Astrocyte (in vitro differentiated cells and primary cell): ENCODE data around the gene SPATA25. TPM values are rescaled to one million over a fixed set of nuclear protein-coding genes. Genes with fewer than 3 reads are reported as not detected.

ENCODE experiments used
- DNase-seq: peaks from one replicate; pipeline ENCODE4 v3.0.0-alpha.2; 2010; ENCODE audit warnings: low read depth
- FAIRE-seq: peaks from 2 replicates; lab custom pipeline; 2011; peaks lifted over from hg19 to GRCh38; lab: Jason Lieb, UNC
- H2AFZ ChIP-seq: 2 replicates; pipeline ENCODE4 v1.6.0; 2012; ENCODE audit warnings: low read depth, low read length, inconsistent platforms
- H3K27ac ChIP-seq: 2 replicates; pipeline ENCODE4 v1.5.1; 2011; ENCODE audit warnings: low read depth, low read length, inconsistent platforms
- H3K27me3 ChIP-seq: 2 replicates; pipeline ENCODE4 v1.6.0; 2011; ENCODE audit warnings: low read length, inconsistent platforms; ENCODE audit not compliant: insufficient read depth
- H3K36me3 ChIP-seq: 2 replicates; pipeline ENCODE4 v1.5.1; 2011; ENCODE audit warnings: low read length, inconsistent platforms; ENCODE audit not compliant: insufficient read depth
- H3K4me1 ChIP-seq: 2 replicates; pipeline ENCODE4 v1.5.1; 2011; ENCODE audit warnings: low read length, inconsistent platforms; ENCODE audit not compliant: insufficient read depth
- H3K4me2 ChIP-seq: 2 replicates; pipeline ENCODE4 v1.6.0; 2012; ENCODE audit warnings: low read length, inconsistent platforms
- H3K4me3 ChIP-seq: 2 replicates; pipeline ENCODE4 v1.5.1; 2011; ENCODE audit warnings: low read depth, mild to moderate bottlenecking, low read length, inconsistent platforms; ENCODE audit not compliant: insufficient read depth
- H3K79me2 ChIP-seq: 2 replicates; pipeline ENCODE4 v1.6.0; 2012; ENCODE audit warnings: mild to moderate bottlenecking, low read length, inconsistent platforms; ENCODE audit not compliant: insufficient read depth
- H3K9ac ChIP-seq: 2 replicates; pipeline ENCODE4 v1.6.0; 2012; ENCODE audit warnings: mild to moderate bottlenecking, low read length, inconsistent platforms
- H3K9me3 ChIP-seq: 2 replicates; pipeline ENCODE4 v1.5.1; 2012; ENCODE audit warnings: low read depth, mild to moderate bottlenecking, low read length, inconsistent platforms; ENCODE audit not compliant: insufficient read depth
- H4K20me1 ChIP-seq: 2 replicates; pipeline ENCODE4 v1.6.0; 2012; ENCODE audit warnings: low read length, inconsistent platforms; ENCODE audit not compliant: insufficient read depth
- H3K27ac Mint-ChIP-seq: one replicate; pipeline ENCODE4 v1.8.0; 2021; ENCODE audit warnings: mild to moderate bottlenecking, mixed read lengths; ENCODE audit not compliant: unreplicated experiment
- H3K27me3 Mint-ChIP-seq: one replicate; pipeline ENCODE4 v1.8.0; 2021; ENCODE audit warnings: low read depth, mixed read lengths; ENCODE audit not compliant: unreplicated experiment
- H3K36me3 Mint-ChIP-seq: one replicate; pipeline ENCODE4 v1.8.0; 2021; ENCODE audit warnings: low read depth, mixed read lengths; ENCODE audit not compliant: unreplicated experiment
- H3K4me1 Mint-ChIP-seq: one replicate; pipeline ENCODE4 v1.8.0; 2021; ENCODE audit warnings: low read depth, mixed read lengths; ENCODE audit not compliant: unreplicated experiment
- H3K4me3 Mint-ChIP-seq: one replicate; pipeline ENCODE4 v1.8.0; 2021; ENCODE audit warnings: mild to moderate bottlenecking, moderate library complexity, mixed read lengths; ENCODE audit not compliant: unreplicated experiment
- H3K9me3 Mint-ChIP-seq: one replicate; pipeline ENCODE4 v1.8.0; 2021; ENCODE audit warnings: mild to moderate bottlenecking, mixed read lengths; ENCODE audit not compliant: unreplicated experiment
- CTCF ChIP-seq: IDR thresholded peaks from 2 replicates; pipeline ENCODE4 v1.5.1; 2011; ENCODE audit warnings: low read depth, mild to moderate bottlenecking, inconsistent platforms, low read length, moderate library complexity; ENCODE audit not compliant: insufficient read depth
- EZH2 ChIP-seq: IDR thresholded peaks from 2 replicates; pipeline ENCODE4 v1.6.1; 2012; ENCODE audit warnings: mild to moderate bottlenecking, low read length, inconsistent platforms; ENCODE audit not compliant: insufficient read depth
- total RNA-seq: library from RNA; stranded (reverse); gene quantifications from 2 replicates; pipeline ENCODE4 v1.2.1, GENCODE V29; 2021

SPATA25 gene
- total RNA-seq, 1 donor from 2014 or later = 1.7 TPM

DNA sequence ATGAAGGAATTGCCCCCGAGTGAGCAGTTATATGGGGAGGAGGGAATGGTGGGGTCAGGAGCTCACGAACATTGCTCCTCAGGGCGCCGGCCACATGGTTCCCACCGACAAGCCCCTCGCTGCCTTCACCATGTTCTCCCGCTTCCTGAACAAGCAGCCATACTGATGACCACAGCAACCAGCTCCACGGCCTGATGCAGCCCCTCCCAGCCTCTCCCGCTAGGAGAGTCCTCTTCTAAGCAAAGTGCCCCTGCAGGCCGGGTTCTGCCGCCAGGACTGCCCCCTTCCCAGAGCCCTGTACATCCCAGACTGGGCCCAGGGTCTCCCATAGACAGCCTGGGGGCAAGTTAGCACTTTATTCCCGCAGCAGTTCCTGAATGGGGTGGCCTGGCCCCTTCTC lies 10.9 kb upstream of the SPATA25 start:
- Histone ChIP-seq H3K9ac (no peak overlapping the region), H3K4me3 (no peak overlapping the region), H3K27ac (no peak overlapping the region), H3K4me1 (no peaks in the 10 kb centered on the region), H3K4me2 (no peak overlapping the region), H3K27me3 (no peaks in the 10 kb centered on the region), H3K9me3 (no peaks in the 10 kb centered on the region), H4K20me1 (peaks cover 5% of the 10 kb centered on the region), H2AFZ (no peak overlapping the region), H3K36me3 (peaks cover 10% of the 10 kb centered on the region), H3K79me2 (no peaks in the 10 kb centered on the region)
- Mint-ChIP-seq H3K9me3 (no peaks in the 10 kb centered on the region), H3K4me3 (no peak overlapping the region), H3K4me1 (no peaks in the 10 kb centered on the region), H3K36me3 (peaks cover 27% of the 10 kb centered on the region), H3K27ac (no peak overlapping the region), H3K27me3 (no peaks in the 10 kb centered on the region)
- no peak for DNase-seq
- TF ChIP-seq EZH2 (no peak), CTCF (no peak)
- FAIRE-seq = no peak

DNA sequence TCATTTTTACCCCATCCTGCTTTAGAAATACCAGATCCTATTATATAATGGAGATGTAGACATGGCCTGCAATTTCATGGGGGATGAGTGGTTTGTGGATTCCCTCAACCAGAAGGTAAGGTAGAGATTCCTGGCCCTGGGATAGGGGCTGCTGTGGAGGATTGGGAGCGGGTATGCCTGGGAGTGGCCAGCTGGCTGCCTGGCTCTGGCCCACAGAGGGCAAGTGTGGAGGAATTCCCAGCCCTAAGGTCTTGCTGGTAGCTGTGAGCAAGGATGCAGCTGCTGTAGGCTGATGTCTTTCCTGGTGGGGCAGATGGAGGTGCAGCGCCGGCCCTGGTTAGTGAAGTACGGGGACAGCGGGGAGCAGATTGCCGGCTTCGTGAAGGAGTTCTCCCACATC lies 10.3 kb upstream of the SPATA25 start:
- Histone ChIP-seq H3K79me2 (no peaks in the 10 kb centered on the region), H3K27me3 (no peaks in the 10 kb centered on the region), H3K9me3 (no peaks in the 10 kb centered on the region), H3K4me1 (peaks cover 4% of the 10 kb centered on the region), H3K27ac (no peak overlapping the region), H4K20me1 (peaks cover 8% of the 10 kb centered on the region), H2AFZ (no peak overlapping the region), H3K36me3 (peaks cover 10% of the 10 kb centered on the region), H3K9ac (no peak overlapping the region), H3K4me2 (no peak overlapping the region), H3K4me3 (no peak overlapping the region)
- FAIRE-seq (no peak), DNase-seq (no peak)
- Mint-ChIP-seq H3K36me3 (peaks cover 29% of the 10 kb centered on the region), H3K4me1 (no peaks in the 10 kb centered on the region), H3K4me3 (no peak overlapping the region), H3K27ac (no peak overlapping the region), H3K27me3 (no peaks in the 10 kb centered on the region), H3K9me3 (no peaks in the 10 kb centered on the region)
- no peak for TF ChIP-seq EZH2
- TF ChIP-seq CTCF = no peak

DNA sequence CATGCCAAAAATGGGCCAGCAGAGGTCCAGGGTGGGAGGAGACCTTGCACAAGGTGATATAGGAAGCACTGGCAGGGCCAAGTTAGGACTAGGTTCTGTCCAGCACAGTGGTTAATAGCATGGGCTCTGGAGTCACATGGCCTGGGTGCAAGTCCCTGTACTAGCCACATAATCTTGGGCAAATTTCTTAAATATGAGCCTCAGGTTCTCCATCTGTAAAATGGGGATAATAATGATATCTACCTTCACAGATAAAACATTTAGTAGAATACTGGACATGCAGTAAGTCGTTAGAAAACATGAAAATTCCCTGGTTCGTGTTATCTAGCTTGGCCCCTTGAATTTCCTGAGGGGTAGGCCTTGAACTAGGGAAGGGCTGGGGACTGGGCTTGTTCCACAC lies 9.9 kb upstream of the SPATA25 start:
- Histone ChIP-seq H3K27me3 (no peaks in the 10 kb centered on the region), H4K20me1 (peaks cover 12% of the 10 kb centered on the region), H2AFZ (no peak overlapping the region), H3K9me3 (no peaks in the 10 kb centered on the region), H3K4me1 (peaks cover 8% of the 10 kb centered on the region), H3K79me2 (peaks cover 1% of the 10 kb centered on the region), H3K4me2 (no peak overlapping the region), H3K27ac (no peak overlapping the region), H3K9ac (no peak overlapping the region), H3K4me3 (no peak overlapping the region), H3K36me3 (peaks cover 10% of the 10 kb centered on the region)
- no peak for TF ChIP-seq EZH2
- no peak for TF ChIP-seq CTCF
- DNase-seq (no peak), FAIRE-seq (no peak)
- Mint-ChIP-seq H3K9me3 (no peaks in the 10 kb centered on the region), H3K4me3 (no peak overlapping the region), H3K27ac (no peak overlapping the region), H3K4me1 (peaks cover 1% of the 10 kb centered on the region), H3K36me3 (peaks cover 29% of the 10 kb centered on the region), H3K27me3 (no peaks in the 10 kb centered on the region)
